HCT116 (cell line): Measurements from ENCODE around the gene SLC5A2. TPM values are rescaled to one million over a fixed set of nuclear protein-coding genes. Genes with fewer than 3 reads are reported as not detected.

Experiments used
- ATAC-seq: fragments of 200-7000 bp; cut with Tn5 transposase; 2 replicates; pipeline ENCODE4 v1.9.1; 2020; ENCODE audit warnings: mild to moderate bottlenecking, moderate library complexity
- BruUV-seq: library from RNA; stranded (reverse); fragments of 400-500 nt; replicated peaks from 2 replicates; lab custom pipeline; 2021; lab: Mats Ljungman, UMichigan
- CTCF ChIA-PET: fragments of 300-600 bp; sonication (Branson Sonifier 250); formaldehyde crosslinking; loops from one replicate; lab custom pipeline; 2021; ENCODE audit warnings: antibody characterized with exemption; lab: Charles Lee
- POLR2A ChIA-PET: fragments of 300-600, 350-600 bp; sonication (Branson Sonifier 250); formaldehyde crosslinking; loops from one replicate; lab custom pipeline; 2021; ENCODE audit warnings: antibody characterized with exemption; lab: Charles Lee
- RAD21 ChIA-PET, 2 experiments: fragments of 300-600 bp; sonication (Branson Sonifier 250); formaldehyde crosslinking; loops; one replicate each; lab custom pipeline; 2023; ENCODE audit warnings: low total read pairs in 2 of 2; ENCODE audit not compliant: uncharacterized antibody in 2 of 2, unreplicated experiment in 2 of 2, low non-redundant PET in 1 of 2; lab: Charles Lee
- DNase-seq: peaks from one replicate; pipeline ENCODE4 v3.0.0-alpha.2; 2010; ENCODE audit warnings: low read depth, low spot score
- H2AFZ ChIP-seq: fragments of 200-600 bp; shearing (Covaris generic), sonication (generic); 2 replicates; pipeline ENCODE4 v1.6.1; 2017; ENCODE audit warnings: low read depth, mixed run types, mixed read lengths, antibody characterized with exemption, low read length; ENCODE audit not compliant: poor library complexity, severe bottlenecking
- H3K27ac ChIP-seq: 2 replicates; pipeline ENCODE4 v1.5.1; 2012; ENCODE audit warnings: low read depth, low read length
- H3K27me3 ChIP-seq: fragments of 200-600 bp; sonication (generic); 2 replicates; pipeline ENCODE4 v1.6.1; 2016; ENCODE audit warnings: mixed run types, low read length, mixed read lengths; ENCODE audit not compliant: insufficient read depth
- H3K36me3 ChIP-seq, 2 experiments: fragments of 200-500 bp in 1 of 2; fragments of 200-600 bp in 1 of 2; sonication (Bioruptor generic) in 1 of 2; sonication (generic) in 1 of 2; 2 replicates each; pipeline versions ENCODE4 v1.5.1 to v1.6.1; 2014 to 2016; ENCODE audit warnings: low read length in 2 of 2, inconsistent platforms in 1 of 2, mixed read lengths in 1 of 2, mixed run types in 1 of 2; ENCODE audit not compliant: insufficient read depth in 2 of 2, control insufficient read depth in 1 of 2
- H3K4me1 ChIP-seq, 2 experiments: fragments of 200-600 bp in 1 of 2; sonication (generic) in 1 of 2; 2 replicates each; pipeline versions ENCODE4 v1.5.1 to v1.6.1; 2012 to 2017; ENCODE audit warnings: low read length in 2 of 2, inconsistent platforms in 1 of 2, mild to moderate bottlenecking in 1 of 2, mixed read lengths in 1 of 2, mixed run types in 1 of 2, moderate library complexity in 1 of 2; ENCODE audit not compliant: insufficient read depth in 2 of 2, control insufficient read depth in 1 of 2
- H3K4me2 ChIP-seq: fragments of 200-600 bp; sonication (generic); 2 replicates; pipeline ENCODE4 v1.6.1; 2017; ENCODE audit warnings: mixed run types, low read length, mixed read lengths
- H3K4me3 ChIP-seq, 2 experiments: fragments of 200-600 bp in 1 of 2; sonication (generic) in 1 of 2; replicated peaks in 1 of 2; 2 replicates each; pipeline ENCODE4 v1.5.1; 2011 to 2016; ENCODE audit warnings: low read length in 2 of 2, control low read depth in 1 of 2, low read depth in 1 of 2, mild to moderate bottlenecking in 1 of 2, mixed read lengths in 1 of 2, mixed run types in 1 of 2
- H3K79me2 ChIP-seq: fragments of 200-600 bp; sonication (generic); 2 replicates; pipeline ENCODE4 v1.6.1; 2017; ENCODE audit warnings: mild to moderate bottlenecking, mixed run types, low read length, moderate library complexity, mixed read lengths; ENCODE audit not compliant: insufficient read depth
- H3K9ac ChIP-seq: fragments of 200-600 bp; sonication (generic); 2 replicates; pipeline ENCODE4 v1.6.1; 2016; ENCODE audit warnings: low read length, mixed read lengths
- H3K9me2 ChIP-seq: fragments of 200-600 bp; sonication (generic), shearing (Covaris generic); 2 replicates; pipeline ENCODE4 v1.6.1; 2017; ENCODE audit warnings: mixed run types, mild to moderate bottlenecking, moderate library complexity; ENCODE audit not compliant: insufficient read depth
- H3K9me3 ChIP-seq, 2 experiments: fragments of 200-500 bp in 1 of 2; fragments of 200-600 bp in 1 of 2; sonication (Bioruptor generic) in 1 of 2; sonication (generic) in 1 of 2; 2 replicates each; pipeline ENCODE4 v1.6.1; 2014 to 2017; ENCODE audit warnings: low read length in 2 of 2, mixed read lengths in 2 of 2, inconsistent platforms in 1 of 2, low read depth in 1 of 2, mild to moderate bottlenecking in 1 of 2, mixed run types in 1 of 2, moderate library complexity in 1 of 2; ENCODE audit not compliant: control insufficient read depth in 1 of 2, insufficient read depth in 1 of 2
- H4K20me1 ChIP-seq: fragments of 200-600 bp; sonication (generic), shearing (Covaris generic); 2 replicates; pipeline ENCODE4 v1.6.1; 2017; ENCODE audit warnings: mixed run types, mild to moderate bottlenecking, moderate library complexity; ENCODE audit not compliant: insufficient read depth
- FOSL1 ChIP-seq: IDR thresholded peaks from 2 replicates; pipeline ENCODE4 v1.6.1; 2012; ENCODE audit warnings: low read depth
- POLR2AphosphoS5 ChIP-seq: IDR thresholded peaks from 2 replicates; pipeline ENCODE4 v1.6.1; 2011; ENCODE audit warnings: mild to moderate bottlenecking, low read depth, low read length, moderate library complexity
- REST ChIP-seq: IDR thresholded peaks from 2 replicates; pipeline ENCODE4 v1.6.1; 2012; ENCODE audit warnings: low read depth
- TCF7L2 ChIP-seq: IDR thresholded peaks from 2 replicates; pipeline ENCODE4 v1.7.0; 2011; ENCODE audit warnings: borderline replicate concordance, inconsistent platforms; ENCODE audit not compliant: insufficient read depth, insufficient read length; ENCODE audit errors: extremely low read depth
- ZBTB33 ChIP-seq: IDR thresholded peaks from 2 replicates; pipeline ENCODE4 v1.6.1; 2011; ENCODE audit warnings: mild to moderate bottlenecking, low read length, moderate library complexity; ENCODE audit not compliant: insufficient replicate concordance; ENCODE audit errors: extremely low read depth
- intact Hi-C: fragments of 100-400 bp; cut with micrococcal nuclease; formaldehyde crosslinking; loops from 2 replicates; pipeline ENCODE4 v1.10.0; 2022
- total RNA-seq: library from RNA; stranded (reverse); gene quantifications from one replicate; pipeline ENCODE4 v1.2.1, GENCODE V29; 2021; ENCODE audit not compliant: unreplicated experiment
- TF ChIP-seq, protein P1 (sequence below): IDR thresholded peaks from 2 replicates; pipeline ENCODE4 v1.6.1; 2012

The SLC5A2 gene
- total RNA-seq, 1 experiment from 2014 or later: 0.10 TPM

GRCh38 chr16:31487720-31488467 is 5.0 kb downstream of the SLC5A2 start:
- peak overlapping the region; percentile 54 to 59 for H3K4me3 ChIP-seq
- TF ChIP-seq FOSL1 (no peak), POLR2AphosphoS5 (peak; percentile 58; the same call in 1 of the 2 replicates)
- DNase-seq (no peak), ATAC-seq (peak; percentile 95)
- no peaks in the 10 kb centered on the region for H4K20me1 ChIP-seq
- H3K9me2 ChIP-seq: no peaks in the 10 kb centered on the region
- no peaks in the 10 kb centered on the region; a peak in 2 of 4 replicates for H3K36me3 ChIP-seq
- H3K27me3 ChIP-seq: no peaks in the 10 kb centered on the region
- H2AFZ ChIP-seq: no peak overlapping the region
- no peaks in the 10 kb centered on the region for H3K9me3 ChIP-seq
- POLR2A ChIA-PET: no interaction called here
- RAD21 ChIA-PET: no interaction called here
- peak overlapping the region; percentile 54 for H3K9ac ChIP-seq
- H3K27ac ChIP-seq: peak overlapping the region; percentile 28; the same call in 1 of the 2 replicates
- CTCF ChIA-PET: interaction anchor here (1.4 kb wide), 1 partner anchor 15 kb away, joined by 3 read pairs; no protein-coding TSS in a partner anchor
- H3K79me2 ChIP-seq: no peaks in the 10 kb centered on the region
- intact Hi-C loops: no loop called here
- H3K4me1 ChIP-seq: peaks cover 7 to 20% of the 10 kb centered on the region in 2 experiments; a peak in 3 of 4 replicates
- BruUV-seq: no TSS peak
- H3K4me2 ChIP-seq: peak overlapping the region; percentile 97

DNA sequence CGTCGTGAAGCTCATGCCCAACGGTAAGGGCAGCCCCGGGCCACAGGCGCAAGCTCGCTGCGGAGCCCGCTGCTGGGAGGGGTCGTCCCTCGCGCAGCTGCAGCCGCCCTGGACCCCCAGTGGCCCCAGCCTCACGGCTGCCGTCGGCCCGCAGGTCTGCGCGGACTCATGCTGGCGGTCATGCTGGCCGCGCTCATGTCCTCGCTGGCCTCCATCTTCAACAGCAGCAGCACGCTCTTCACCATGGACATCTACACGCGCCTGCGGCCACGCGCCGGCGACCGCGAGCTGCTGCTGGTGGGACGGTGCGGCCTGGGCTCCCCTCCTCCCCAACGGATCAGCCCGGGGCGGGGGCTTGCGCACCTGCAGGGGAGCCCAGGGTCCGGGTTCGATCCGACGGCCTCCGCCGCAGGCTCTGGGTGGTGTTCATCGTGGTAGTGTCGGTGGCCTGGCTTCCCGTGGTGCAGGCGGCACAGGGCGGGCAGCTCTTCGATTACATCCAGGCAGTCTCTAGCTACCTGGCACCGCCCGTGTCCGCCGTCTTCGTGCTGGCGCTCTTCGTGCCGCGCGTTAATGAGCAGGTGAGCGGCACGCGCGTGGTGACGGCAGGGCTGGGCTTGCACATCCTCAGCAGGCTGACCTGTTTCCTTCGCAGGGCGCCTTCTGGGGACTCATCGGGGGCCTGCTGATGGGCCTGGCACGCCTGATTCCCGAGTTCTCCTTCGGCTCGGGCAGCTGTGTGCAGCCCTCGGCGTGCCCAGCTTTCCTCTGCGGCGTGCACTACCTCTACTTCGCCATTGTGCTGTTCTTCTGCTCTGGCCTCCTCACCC is 5.8 kb downstream of the SLC5A2 start:
- no peaks in the 10 kb centered on the region for H3K9me2 ChIP-seq
- H2AFZ ChIP-seq: no peak overlapping the region
- H3K79me2 ChIP-seq: no peaks in the 10 kb centered on the region
- POLR2A ChIA-PET: no interaction called here
- no peak for TF ChIP-seq REST
- TF ChIP-seq TCF7L2: no peak
- TF ChIP-seq POLR2AphosphoS5: peak; percentile 1; the same call in 1 of the 2 replicates
- no peak for TF ChIP-seq FOSL1
- no peak for TF ChIP-seq ZBTB33
- TF ChIP-seq, protein P1, sequence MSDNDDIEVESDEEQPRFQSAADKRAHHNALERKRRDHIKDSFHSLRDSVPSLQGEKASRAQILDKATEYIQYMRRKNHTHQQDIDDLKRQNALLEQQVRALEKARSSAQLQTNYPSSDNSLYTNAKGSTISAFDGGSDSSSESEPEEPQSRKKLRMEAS: no peak
- no peak overlapping the region; the same call in 1 of the 2 replicates for H3K27ac ChIP-seq
- H3K9me3 ChIP-seq: no peaks in the 10 kb centered on the region
- H4K20me1 ChIP-seq: no peaks in the 10 kb centered on the region
- H3K4me2 ChIP-seq: peak overlapping the region; percentile 97; the same call in 1 of the 2 replicates
- ATAC-seq (no peak), DNase-seq (no peak)
- RAD21 ChIA-PET: no interaction called here
- CTCF ChIA-PET: interaction anchor here (0.6 kb wide), 1 partner anchor 468 kb away, joined by 3 read pairs; no protein-coding TSS in a partner anchor
- no TSS peak for BruUV-seq
- peaks cover 0 to 4% of the 10 kb centered on the region in 2 experiments; a peak in 2 of 4 replicates for H3K36me3 ChIP-seq
- peaks cover 7 to 20% of the 10 kb centered on the region in 2 experiments; a peak in 3 of 4 replicates for H3K4me1 ChIP-seq
- H3K27me3 ChIP-seq: no peaks in the 10 kb centered on the region
- no peak overlapping the region for H3K9ac ChIP-seq
- intact Hi-C loops: no loop called here
- H3K4me3 ChIP-seq: no peak overlapping the region
